VCaP (cell line): ENCODE data around the gene RAD51B.

Experiments
- H3K27ac ChIP-seq: fragments of 450-650 bp; 2 replicates; pipeline ENCODE4 v1.5.1; 2017
- CTCF ChIP-seq: fragments of 450-650 bp; conservative IDR thresholded peaks from 2 replicates; pipeline ENCODE4 v1.5.1; 2017; ENCODE audit warnings: mild to moderate bottlenecking, moderate library complexity

The RAD51B gene

GRCh38 chr14:68244262-68244980 lies 424.8 kb downstream of the RAD51B start:
- no peak for TF ChIP-seq CTCF

GRCh38 chr14:68245146-68246073 lies 425.8 kb downstream of the RAD51B start:
- TF ChIP-seq CTCF = no peak
- H3K27ac ChIP-seq = no peak overlapping the region

More at GRCh38 chr14:68244262-68244980, 424.8 kb downstream of the RAD51B start:
- H3K27ac ChIP-seq = no peak overlapping the region

- no peak for TF ChIP-seq CTCF
- H3K27ac ChIP-seq = peak overlapping the region; percentile 11
These were observed 426.7 kb downstream of the RAD51B start for GRCh38 chr14:68246074-68246785.

- H3K27ac ChIP-seq = peak overlapping the region; percentile 11
- TF ChIP-seq CTCF = no peak
These were observed 427.2 kb downstream of the RAD51B start for GRCh38 chr14:68246786-68247105.

- TF ChIP-seq CTCF = no peak
- H3K27ac ChIP-seq = no peak overlapping the region
These were observed 427.7 kb downstream of the RAD51B start for GRCh38 chr14:68247274-68247673.

GRCh38 chr14:68247676-68248268 lies 428.2 kb downstream of the RAD51B start:
- peak overlapping the region; percentile 50; the same call in 1 of the 2 replicates for H3K27ac ChIP-seq
- TF ChIP-seq CTCF = no peak
